ENCODE data around the gene LRRN2. TPM values are rescaled to one million over a fixed set of nuclear protein-coding genes. Genes with fewer than 3 reads are reported as not detected.

The LRRN2 gene
- polyA plus RNA-seq, 1 experiment = not detected

- no peak for TF ChIP-seq CTCF (IDR thresholded peaks at IDR 0.05; ENCODE audit: low read depth, low read length)
- POLR2A ChIA-PET = no interaction called here
- Histone ChIP-seq H3K27ac (ENCODE audit: low read depth, low read length) (no peak overlapping the region), H3K27me3 (ENCODE audit: control insufficient read depth, insufficient read depth, low read length) (peaks cover 18% of the 10 kb centered on the region), H3K4me3 (ENCODE audit: low read depth, low read length) (no peak overlapping the region), H3K9me3 (ENCODE audit: control insufficient read depth, insufficient read depth, low read length) (no peaks in the 10 kb centered on the region)
- DNase-seq (ENCODE audit: low read depth, low spot score) = no peak
- CTCF ChIA-PET = no interaction called here
These were observed 40.3 kb downstream of the LRRN2 start for GRCh38 chr1:204645251-204645650.

- Histone ChIP-seq H3K27ac (ENCODE audit: low read depth, low read length) (no peak overlapping the region), H3K27me3 (ENCODE audit: control insufficient read depth, insufficient read depth, low read length) (peaks cover 14% of the 10 kb centered on the region), H3K4me3 (ENCODE audit: low read depth, low read length) (no peak overlapping the region), H3K9me3 (ENCODE audit: control insufficient read depth, insufficient read depth, low read length) (no peaks in the 10 kb centered on the region)
- ChIA-PET CTCF (interaction anchor here (3.0 kb wide), 1 partner anchor 163 kb away, joined by 12 read pairs; no protein-coding TSS in a partner anchor), POLR2A (no interaction called here)
- DNase-seq (ENCODE audit: low read depth, low spot score) = no peak
- no peak for TF ChIP-seq CTCF (IDR thresholded peaks at IDR 0.05; ENCODE audit: low read depth, low read length)
These were observed 42.0 kb downstream of the LRRN2 start for GRCh38 chr1:204643503-204643902.

- Histone ChIP-seq H3K27me3 (ENCODE audit: control insufficient read depth, insufficient read depth, low read length) (peaks cover 20% of the 10 kb centered on the region), H3K9me3 (ENCODE audit: control insufficient read depth, insufficient read depth, low read length) (no peaks in the 10 kb centered on the region), H3K27ac (ENCODE audit: low read depth, low read length) (no peak overlapping the region), H3K4me3 (ENCODE audit: low read depth, low read length) (no peak overlapping the region)
- TF ChIP-seq CTCF (IDR thresholded peaks at IDR 0.05; ENCODE audit: low read depth, low read length) = no peak
- CTCF ChIA-PET = interaction anchor here (0.8 to 3.0 kb wide), 2 partner anchors 105 to 165 kb away, joined by 3 to 12 read pairs; no protein-coding TSS in a partner anchor
- POLR2A ChIA-PET = no interaction called here
- no peak for DNase-seq (ENCODE audit: low read depth, low spot score)
These were observed 43.6 kb downstream of the LRRN2 start for GRCh38 chr1:204641936-204642335.

- POLR2A ChIA-PET = no interaction called here
- Histone ChIP-seq H3K27me3 (ENCODE audit: control insufficient read depth, insufficient read depth, low read length) (peaks cover 20% of the 10 kb centered on the region), H3K27ac (ENCODE audit: low read depth, low read length) (no peak overlapping the region), H3K9me3 (ENCODE audit: control insufficient read depth, insufficient read depth, low read length) (no peaks in the 10 kb centered on the region), H3K4me3 (ENCODE audit: low read depth, low read length) (no peak overlapping the region)
- no peak for DNase-seq (ENCODE audit: low read depth, low spot score)
- TF ChIP-seq CTCF (IDR thresholded peaks at IDR 0.05; ENCODE audit: low read depth, low read length) = no peak
- CTCF ChIA-PET = interaction anchor here (0.5 to 3.0 kb wide), 4 partner anchors 106 to 194 kb away, joined by 3 to 12 read pairs (median 4); no protein-coding TSS in a partner anchor
These were observed 44.1 kb downstream of the LRRN2 start for GRCh38 chr1:204641455-204641854.

- TF ChIP-seq CTCF (IDR thresholded peaks at IDR 0.05; ENCODE audit: low read depth, low read length) = no peak
- Histone ChIP-seq H3K27me3 (ENCODE audit: control insufficient read depth, insufficient read depth, low read length) (peaks cover 20% of the 10 kb centered on the region), H3K4me3 (ENCODE audit: low read depth, low read length) (no peak overlapping the region), H3K9me3 (ENCODE audit: control insufficient read depth, insufficient read depth, low read length) (no peaks in the 10 kb centered on the region), H3K27ac (ENCODE audit: low read depth, low read length) (no peak overlapping the region)
- POLR2A ChIA-PET = no interaction called here
- CTCF ChIA-PET = interaction anchor here (0.7 to 3.0 kb wide), 3 partner anchors 151 to 167 kb away, joined by 3 to 12 read pairs (median 4); no protein-coding TSS in a partner anchor
- no peak for DNase-seq (ENCODE audit: low read depth, low spot score)
These were observed 45.0 kb downstream of the LRRN2 start for GRCh38 chr1:204640578-204640977.
